Glomerular visceral epithelial cell (primary cell): ENCODE data around the gene TMEM39A.
A peak's percentile ranks its signal among the peaks of the same experiment; 100 is the strongest.

Experiments
- DNase-seq: peaks from one replicate; pipeline ENCODE4 v3.0.0-alpha.2; 2016; ENCODE audit errors: extremely low spot score

TMEM39A gene, protein sequence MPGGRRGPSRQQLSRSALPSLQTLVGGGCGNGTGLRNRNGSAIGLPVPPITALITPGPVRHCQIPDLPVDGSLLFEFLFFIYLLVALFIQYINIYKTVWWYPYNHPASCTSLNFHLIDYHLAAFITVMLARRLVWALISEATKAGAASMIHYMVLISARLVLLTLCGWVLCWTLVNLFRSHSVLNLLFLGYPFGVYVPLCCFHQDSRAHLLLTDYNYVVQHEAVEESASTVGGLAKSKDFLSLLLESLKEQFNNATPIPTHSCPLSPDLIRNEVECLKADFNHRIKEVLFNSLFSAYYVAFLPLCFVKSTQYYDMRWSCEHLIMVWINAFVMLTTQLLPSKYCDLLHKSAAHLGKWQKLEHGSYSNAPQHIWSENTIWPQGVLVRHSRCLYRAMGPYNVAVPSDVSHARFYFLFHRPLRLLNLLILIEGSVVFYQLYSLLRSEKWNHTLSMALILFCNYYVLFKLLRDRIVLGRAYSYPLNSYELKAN

DNA sequence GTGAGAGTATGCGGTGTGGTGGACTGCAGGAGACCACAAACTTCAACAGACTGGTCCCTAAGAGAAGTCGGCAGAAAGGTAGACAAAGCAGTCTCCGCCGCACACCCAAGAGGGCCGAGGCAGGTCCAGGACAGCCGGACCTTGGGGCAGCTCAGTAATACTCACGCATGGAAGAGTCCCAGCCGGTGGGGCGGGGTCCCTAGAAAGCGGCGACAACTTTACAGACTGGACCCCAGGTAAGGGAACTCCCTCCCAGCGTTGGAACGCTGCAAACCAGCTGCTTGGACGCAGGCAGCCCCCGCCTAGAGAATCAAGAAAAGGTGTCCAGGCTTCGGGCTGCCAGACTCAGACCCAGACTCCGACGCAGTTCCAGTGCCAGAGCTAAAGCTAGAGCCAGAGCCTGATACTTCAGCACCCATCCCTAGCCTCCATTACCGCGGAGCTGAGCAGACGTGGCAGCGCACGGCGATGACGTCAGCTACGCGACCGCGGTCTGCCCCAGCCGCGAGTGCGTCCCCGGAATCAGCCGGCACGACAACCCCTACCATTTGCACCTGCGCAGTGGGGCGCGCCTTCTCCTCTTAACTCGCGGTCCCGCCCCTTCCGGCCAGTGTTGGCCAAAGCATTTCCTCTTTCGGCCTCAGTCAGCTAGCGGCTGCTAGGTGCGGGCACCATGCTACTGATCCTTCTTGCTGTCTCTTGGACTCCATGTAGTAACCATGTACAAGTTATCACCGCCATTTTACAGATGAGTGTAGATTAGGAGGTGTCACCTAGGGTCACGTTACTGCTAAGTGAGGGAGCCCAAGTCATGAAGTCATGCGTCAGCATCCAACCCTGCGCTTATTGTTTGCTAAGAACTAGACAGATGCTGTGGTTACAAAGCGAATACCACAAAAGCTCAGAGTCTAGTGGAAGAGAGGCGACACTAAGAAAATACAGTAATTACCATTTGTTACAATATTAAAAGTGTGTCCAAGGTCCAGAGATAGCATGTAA, at the start of gene TMEM39A:
TSS of gene TMEM39A (minus strand) at position 445 of the 999 bp plus-strand sequence. CDS start 1,541 bp downstream, outside the sequence.
- DNase-seq = peak; percentile 98

DNA sequence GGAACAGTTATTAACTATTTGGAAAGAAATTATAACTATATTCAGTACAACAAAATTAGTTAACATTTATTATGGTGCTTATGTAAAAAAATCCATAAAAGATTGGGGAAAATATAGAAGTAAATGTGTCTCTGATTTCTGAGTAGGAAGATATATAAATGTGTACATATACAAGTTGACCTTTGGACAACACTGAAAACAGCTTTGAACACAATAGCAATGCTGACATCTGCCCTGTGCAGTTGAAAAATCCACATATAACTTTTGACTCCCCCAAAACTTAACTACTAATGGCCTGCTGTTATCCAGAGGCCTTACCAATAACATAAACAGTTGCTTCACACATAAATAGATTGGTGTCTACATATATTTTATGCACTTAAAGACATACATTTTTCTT, 47.3 kb upstream of the TMEM39A start:
- DNase-seq = no peak

DNA sequence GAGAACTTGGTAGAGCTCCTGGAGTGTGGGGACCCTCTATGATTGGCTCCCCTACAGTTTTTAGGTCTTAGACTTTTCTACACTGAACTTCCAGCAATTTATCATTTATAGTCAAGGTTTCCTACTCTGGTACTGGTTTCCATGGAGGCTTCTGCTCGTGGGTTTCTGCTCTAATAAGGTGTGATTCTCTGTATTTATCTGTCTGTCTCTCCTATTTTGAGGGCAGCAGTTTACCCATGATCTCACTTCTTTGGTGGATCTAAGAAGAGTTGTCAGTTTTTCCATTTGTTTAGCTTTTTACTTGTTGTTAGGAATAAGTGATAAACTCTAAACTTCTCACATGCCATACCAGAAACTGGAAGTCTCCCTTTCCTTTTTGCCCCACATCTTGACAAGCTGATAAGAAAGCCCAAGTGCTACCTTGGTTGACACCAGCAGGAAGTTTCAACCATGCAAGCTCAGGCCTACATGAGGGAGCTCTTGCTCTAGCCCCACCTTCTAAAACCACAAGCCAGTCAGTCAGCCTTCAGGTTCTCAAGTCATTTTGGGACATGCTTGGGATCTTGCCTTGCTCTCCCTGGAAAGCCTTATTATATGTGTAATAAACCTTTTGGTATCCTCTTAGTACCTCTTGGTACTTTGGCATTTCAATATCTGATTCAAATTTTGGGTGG, 44.9 kb upstream of the TMEM39A start:
- no peak for DNase-seq

DNA sequence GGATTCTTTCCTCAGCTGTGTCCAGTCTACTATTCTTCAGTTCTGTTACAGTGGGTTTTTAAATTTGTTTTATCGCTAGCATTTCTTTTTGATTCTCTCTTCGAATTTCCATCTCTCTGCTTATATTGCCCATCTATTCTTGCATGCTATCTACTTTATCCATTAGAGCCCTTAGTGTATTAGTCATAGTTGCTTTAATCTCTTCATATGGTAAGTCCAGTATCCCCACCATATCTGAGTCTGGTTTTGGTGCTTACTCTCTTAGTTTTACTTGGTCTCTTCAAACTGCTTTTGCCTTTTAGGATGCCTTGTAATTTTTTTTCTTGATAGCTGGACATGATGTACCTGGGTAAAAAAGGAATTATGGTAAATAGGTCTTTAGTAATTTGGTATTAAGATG, 44.0 kb upstream of the TMEM39A start:
- no peak for DNase-seq

DNA sequence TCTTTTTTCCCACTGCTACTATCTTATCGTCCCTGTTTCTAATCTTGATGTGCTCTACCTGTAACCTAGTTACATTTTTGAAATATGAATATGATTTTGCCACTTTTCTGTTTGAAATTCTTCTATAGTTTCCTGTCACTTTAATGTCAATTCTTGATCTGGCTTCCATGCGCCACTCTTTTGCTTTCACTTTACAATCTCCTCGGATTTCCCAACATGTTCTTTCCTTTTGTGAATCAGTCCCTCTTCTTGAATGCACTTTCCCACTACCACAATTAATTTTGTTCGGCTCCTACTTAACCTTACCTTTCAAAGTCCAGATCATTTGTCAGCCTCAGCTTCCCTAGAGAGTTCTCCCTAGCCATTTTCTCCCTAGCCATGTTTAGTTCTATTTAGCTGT, 43.2 kb upstream of the TMEM39A start:
- no peak for DNase-seq

DNA sequence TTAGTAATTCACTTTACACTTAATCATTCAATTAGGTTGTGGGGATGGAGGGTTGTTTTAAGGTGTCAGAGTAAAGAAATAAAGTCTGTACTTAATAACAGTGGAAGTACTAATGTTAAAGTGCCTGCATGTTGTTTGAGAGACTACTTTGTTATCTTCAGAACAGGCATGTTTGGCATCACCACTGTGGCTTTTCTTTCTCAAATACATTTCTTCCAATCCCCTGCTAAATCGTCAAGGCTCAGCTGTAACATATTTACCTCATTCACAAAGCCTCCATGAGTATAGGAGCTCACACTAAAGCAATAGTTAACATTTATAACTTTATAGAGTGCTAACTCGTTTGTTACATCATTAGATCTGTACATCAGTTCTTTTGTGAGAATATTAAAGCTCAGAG, 37.5 kb upstream of the TMEM39A start:
- no peak for DNase-seq

DNA sequence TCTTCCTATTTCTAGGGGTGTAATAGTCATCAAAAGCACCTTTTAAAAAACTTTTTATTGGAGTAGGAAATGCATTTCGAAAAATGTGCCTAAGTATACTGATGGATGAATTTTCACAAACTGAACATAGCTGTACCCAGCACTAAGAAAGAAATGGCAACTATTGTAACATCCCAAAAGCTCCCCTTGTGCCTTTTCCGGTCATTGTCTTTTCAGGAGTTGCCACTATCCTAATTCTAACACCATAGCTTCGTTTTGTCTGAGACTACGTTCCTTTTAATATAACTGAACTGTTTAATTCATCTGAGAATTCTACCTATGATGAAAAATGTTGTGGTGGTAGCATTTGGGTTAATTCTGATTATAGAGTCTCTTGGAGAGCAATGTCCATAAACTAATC, 36.9 kb upstream of the TMEM39A start:
- DNase-seq = no peak

DNA sequence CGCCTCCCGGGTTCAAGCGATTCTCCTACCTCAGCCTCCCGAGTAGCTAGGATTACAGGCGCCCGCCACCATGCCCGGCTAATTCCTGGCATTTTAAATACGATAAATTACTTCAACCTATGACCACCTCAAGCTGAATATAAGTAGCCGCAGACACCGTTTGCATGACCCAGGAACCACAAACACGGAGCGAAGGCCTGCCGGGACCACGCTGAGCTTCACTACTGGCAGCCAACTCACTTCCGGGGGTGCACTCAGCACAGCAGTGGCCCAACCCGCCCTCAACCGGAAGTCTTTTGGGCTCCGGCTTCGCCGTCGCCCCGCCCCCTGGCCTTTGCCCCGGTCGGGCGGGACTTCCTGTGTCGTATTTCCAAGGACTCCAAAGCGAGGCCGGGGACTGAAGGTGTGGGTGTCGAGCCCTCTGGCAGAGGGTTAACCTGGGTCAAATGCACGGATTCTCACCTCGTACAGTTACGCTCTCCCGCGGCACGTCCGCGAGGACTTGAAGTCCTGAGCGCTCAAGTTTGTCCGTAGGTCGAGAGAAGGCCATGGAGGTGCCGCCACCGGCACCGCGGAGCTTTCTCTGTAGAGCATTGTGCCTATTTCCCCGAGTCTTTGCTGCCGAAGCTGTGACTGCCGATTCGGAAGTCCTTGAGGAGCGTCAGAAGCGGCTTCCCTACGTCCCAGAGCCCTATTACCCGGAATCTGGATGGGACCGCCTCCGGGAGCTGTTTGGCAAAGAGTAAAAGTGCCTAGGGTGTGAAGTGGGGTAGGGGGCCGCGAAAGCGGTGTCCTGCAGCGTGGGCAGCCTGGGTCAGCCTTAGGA, 35.0 kb upstream of the TMEM39A start, which contains the start of gene TIMMDC1:
TSS of gene TIMMDC1 (plus strand) at position 362 of the 826 bp plus-strand sequence. CDS start at position 549, 187 bp downstream.
- peak; percentile 96 for DNase-seq

DNA sequence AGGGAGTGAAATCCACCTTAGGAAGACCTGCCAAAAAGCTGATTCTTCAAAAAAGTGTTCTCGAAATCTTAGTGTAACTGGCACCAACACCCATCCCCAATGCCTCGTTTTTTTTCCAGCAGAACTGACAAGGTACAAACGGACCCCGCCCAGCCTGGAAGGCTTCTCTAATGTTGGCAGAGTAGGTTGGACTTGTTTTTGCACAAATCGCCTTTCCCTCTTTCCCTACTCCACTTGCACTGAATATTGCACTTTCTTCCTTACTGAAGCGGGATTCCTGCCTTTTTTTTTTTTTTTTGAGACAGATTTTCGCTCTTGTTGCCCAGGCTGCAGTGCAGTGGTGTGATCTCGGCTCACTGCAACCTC, 34.4 kb upstream of the TMEM39A start:
- DNase-seq = peak; percentile 15

DNA sequence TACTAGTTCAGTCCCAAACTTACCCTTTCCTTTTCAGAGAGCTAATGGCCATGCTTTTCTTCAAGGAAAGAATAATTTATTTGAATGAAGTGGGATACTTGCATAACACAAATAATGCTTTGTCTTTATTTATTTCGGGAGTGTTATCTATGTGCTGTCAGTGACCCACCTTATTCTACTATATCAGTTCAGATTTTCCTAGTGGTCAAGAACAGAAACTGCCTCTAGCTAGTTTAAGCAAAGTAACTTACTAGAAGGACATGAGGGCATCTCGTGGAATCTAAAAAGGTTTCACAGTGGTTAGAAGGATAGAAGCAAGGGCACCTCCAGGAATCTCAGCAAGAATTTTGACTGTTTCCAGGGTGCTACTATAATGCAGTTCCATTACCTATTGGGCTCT, 31.2 kb upstream of the TMEM39A start:
- no peak for DNase-seq

DNA sequence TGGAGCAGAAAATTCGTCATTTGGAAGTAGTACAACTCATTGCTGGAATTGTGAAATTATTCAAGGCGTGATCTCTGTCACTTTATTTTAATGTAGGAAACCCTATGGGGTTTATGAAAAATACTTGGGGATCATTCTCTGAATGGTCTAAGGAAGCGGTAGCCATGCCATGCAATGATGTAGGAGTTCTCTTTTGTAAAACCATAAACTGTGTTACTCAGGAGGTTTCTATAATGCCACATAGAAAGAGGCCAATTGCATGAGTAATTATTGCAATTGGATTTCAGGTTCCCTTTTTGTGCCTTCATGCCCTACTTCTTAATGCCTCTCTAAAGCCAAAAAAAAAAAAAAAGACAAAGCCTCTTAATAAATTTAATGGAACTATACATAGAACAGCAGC, 29.4 kb upstream of the TMEM39A start:
- no peak for DNase-seq

DNA sequence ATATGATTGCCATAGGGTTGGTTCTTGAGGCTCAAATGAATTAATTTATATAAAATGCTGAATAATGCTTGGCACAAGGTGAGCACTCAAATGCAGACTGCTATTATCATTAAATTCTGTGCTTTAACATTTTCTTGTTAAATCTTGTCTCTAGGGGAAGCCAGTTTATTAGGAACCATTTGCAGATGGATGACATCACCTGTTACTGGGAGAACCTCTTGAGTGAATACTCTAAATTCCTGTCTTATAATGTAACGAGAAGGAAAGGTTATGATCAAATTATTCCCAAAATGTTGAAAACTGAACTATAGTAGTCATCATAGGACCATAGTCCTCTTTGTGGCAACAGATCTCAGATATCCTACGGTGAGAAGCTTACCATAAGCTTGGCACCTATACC, 28.7 kb upstream of the TMEM39A start:
- no peak for DNase-seq

DNA sequence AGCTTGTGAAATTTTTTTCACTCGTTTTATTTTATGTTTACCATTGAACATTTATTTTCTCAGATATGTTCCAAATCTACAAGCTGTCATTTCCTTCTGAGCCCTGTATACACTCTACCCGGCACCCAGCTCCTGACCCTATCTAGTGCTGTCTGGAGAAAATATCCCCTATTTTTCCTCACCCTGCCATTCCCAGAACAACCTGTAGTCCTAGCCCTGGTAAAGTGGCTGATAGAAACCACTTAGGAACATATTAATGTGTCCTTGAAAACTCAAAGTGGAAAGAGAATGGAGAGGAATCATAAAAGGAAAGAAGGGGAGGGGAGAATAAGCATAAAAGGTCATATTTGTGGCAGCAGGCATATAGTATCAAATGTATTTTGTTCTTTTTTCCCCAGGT, 26.7 kb upstream of the TMEM39A start:
- no peak for DNase-seq

DNA sequence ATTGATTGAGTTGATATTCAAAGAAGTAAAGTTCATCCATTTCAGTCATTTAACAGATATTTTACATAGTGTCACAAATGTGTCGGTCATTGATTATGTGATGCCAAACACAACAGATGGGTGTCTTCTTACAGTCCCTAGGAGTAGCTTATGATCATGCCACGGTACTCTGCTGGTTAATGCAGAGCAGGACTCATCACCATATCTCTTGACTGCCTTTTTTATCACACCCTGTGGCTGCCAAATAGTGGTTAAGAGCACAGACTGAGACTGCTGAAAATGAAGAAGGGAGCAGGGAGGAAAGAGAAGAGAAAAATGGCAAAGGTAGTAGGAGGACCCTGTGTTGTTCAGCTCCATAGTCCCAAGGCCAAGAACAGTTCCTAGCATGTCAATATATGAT, 22.1 kb upstream of the TMEM39A start:
- DNase-seq = no peak

DNA sequence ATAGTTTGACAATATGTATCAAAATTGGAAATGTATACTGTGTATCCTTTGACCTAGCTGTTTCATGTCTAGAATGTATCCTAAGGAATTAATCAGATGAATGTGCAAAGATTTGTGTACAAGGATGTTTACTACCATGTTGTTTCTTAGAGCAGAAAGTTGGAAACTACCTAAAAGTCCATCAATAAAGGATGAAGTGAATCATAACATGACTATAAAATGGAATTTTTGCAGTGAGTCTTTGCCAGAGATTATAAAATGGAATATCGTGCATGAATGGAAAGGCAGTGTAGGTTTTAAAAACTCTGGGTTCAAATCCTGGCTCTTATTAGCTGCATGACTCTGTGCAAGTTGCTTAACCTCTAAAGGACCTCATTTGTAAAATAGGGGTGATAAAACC, 19.7 kb upstream of the TMEM39A start:
- DNase-seq = no peak

DNA sequence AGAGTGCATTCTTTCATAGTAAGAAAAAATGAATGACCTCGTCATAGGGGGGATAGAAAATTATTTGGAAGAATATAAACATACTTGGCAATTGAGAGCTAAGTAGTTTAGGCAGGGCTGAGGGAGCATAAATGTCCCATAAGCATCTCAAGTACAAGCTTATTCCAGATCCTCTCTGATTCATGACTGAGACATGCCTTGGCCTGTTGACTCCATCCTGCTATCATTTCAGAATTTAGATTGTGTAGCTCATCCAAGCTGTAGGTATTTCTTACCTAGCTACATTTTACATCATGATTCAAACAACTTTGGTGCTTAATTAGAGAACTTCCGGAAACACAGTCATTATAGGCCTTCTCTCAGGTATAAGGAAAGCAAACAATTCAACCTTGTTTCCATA, 17.7 kb upstream of the TMEM39A start:
- no peak for DNase-seq

DNA sequence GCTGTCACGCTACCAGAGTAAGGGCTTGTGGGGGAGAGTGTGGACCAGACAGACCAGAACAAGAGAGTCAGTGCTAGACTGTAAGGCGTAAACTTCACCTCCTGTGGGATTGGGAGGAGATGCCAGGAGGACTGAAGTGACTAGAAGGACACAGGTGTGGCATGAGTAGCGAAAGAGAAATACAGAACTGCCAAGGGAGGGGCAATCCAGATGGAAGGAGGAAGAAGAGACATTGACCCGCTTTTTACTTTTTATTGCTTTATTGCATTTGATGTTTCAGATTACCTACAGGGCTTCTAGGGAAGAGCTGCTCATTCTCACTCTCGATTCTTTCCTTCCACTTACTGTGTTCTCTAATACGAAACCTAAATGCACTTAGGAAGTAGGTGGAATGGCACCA, 7.5 kb upstream of the TMEM39A start:
- DNase-seq = no peak

DNA sequence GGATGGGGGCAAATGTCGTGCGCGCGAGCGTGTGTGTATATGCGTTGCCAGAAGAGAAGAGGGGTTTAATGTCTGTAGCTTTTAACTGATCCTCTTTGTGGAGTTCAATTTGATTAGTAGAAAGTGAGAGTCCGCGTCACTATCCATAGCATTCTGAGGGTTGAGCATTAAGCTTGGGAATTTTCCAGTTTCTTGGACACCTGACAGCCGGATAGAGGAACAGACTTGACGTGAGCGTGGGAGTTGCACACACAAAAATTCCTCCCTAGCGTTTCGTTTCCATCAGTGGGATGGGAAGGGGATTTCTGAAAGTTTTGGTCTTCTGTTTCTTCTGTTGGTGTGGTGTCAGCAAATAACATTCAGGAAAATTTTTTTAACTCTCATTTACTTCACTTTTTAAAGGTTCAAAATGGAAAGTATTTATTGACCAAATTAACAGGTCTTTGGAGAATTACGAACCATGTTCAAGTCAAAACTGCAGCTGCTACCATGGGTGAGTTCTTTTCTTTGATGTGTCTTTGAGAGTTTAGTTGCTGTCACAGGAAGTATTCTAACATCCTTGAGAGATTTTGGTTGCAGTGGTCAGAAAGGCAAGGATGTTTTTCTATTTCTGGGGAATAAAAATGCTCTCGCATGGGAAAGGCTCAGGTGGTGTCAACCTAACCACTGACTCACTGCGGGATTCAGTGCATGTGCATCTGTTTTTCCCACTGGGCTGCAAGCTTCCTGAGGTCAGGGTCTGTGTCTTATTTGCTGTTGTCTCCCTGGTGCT, 6.2 kb upstream of the TMEM39A start:
- peak; percentile 18 for DNase-seq

DNA sequence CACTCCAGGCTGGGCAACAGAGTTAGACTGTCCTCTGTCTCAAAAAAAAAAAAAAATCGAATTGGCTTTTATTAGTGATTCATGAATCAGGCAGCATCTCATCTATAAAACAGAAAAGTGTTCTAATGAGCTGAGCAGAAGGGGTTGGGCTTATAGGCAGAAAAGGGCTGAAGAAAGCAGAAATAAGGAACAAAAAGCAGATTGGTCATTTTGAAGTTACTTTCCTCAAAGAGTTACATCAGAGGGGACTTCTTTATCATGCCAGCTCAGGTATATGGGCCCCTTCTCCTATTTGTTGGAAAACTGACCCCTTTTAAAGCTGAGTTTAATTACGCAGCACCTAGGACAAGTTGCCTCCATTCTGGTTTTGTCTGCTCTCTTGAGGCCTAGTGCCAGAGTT, 4.6 kb upstream of the TMEM39A start:
- no peak for DNase-seq

DNA sequence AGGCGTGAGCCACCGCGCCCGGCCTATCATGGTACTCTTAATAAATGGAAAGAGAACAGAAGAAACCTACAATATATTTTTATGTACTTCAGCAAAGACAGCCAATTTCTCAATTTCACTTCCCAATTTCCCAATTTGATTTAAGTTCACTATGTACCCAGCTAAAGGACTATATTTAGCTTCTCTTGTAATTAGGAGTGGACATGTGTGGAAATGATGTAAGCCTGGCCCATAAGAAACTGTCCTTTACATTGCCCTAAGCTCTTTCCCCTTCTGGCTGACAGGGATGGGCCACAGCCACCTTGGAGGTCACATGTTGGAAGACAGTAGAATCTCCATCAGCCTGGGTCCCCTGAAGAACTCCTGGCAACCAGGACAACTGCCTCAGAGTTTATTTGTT, 6.2 kb downstream of the TMEM39A start:
- DNase-seq = no peak
